HUES6 (cell line): ENCODE data around the gene KLHL17.
"Not testable (repeated sequence)": the region's sequence is repeated elsewhere in the genome, so short reads cannot be mapped to it uniquely, and the experiment has no call there.

ENCODE experiments used
- H3K27ac ChIP-seq: 2 replicates; pipeline ENCODE4 v1.7.0; 2013; ENCODE audit warnings: low read depth, mild to moderate bottlenecking, low read length, inconsistent platforms
- H3K27me3 ChIP-seq: 2 replicates; pipeline ENCODE4 v1.6.1; 2013; ENCODE audit warnings: low read length; ENCODE audit not compliant: control insufficient read depth, insufficient read depth
- H3K36me3 ChIP-seq: 2 replicates; pipeline ENCODE4 v1.6.1; 2013; ENCODE audit warnings: low read length; ENCODE audit not compliant: control insufficient read depth, insufficient read depth
- H3K4me1 ChIP-seq: 2 replicates; pipeline ENCODE4 v1.6.1; 2013; ENCODE audit warnings: low read length; ENCODE audit not compliant: control insufficient read depth, insufficient read depth
- H3K4me3 ChIP-seq: 2 replicates; pipeline ENCODE4 v1.5.1; 2013; ENCODE audit warnings: low read depth, low read length
- H3K9ac ChIP-seq: one replicate; pipeline ENCODE4 v1.6.1; 2013; ENCODE audit warnings: mild to moderate bottlenecking, low read length
- H3K9me3 ChIP-seq: 2 replicates; pipeline ENCODE4 v1.6.1; 2013; ENCODE audit warnings: low read depth, low read length; ENCODE audit not compliant: control insufficient read depth, insufficient read depth

Gene KLHL17

DNA sequence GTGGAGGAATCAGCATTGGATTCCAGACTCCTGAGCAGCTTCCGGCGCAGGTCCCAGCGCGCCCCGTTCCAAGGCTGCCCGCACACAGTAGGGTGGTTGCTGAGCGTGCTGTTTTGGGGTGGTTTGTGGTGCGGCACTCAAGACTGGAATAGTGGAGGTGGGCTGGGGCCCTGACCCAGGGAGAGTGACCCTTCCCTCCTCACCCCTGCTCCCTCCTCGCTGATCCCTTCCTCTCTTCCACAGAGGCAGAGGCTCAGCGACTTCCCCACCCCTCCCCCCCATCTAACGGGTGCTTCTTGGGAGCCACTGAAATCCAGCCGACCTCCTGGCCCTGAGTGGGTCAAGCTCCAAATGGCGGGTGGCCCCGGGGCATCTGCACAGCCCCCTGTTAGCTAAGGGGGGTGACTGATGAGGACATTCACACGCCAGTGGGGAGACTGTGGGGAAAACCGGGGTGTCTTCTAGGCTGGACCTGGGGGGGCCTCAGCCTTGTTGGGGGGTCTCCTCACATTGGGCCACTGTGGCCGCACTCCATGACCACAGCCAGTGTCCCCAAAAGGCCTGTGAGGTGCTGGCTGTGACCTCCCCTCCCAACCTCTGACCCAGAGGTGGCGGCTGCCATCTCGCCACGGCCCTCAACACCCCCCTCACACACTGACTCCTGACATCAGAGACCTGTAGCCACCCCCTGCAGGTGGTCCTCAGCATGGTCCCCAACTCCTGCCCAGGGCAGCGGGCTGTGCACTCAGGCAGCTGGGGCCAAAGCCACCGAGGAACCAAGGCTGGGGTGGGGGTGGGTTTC lies 43.4 kb downstream of the KLHL17 start:
- Histone ChIP-seq H3K9ac (no peak overlapping the region), H3K4me3 (no peak overlapping the region), H3K27ac (no peak overlapping the region), H3K4me1 (peaks cover 35% of the 10 kb centered on the region), H3K36me3 (no peaks in the 10 kb centered on the region), H3K9me3 (no peaks in the 10 kb centered on the region), H3K27me3 (peaks cover 52% of the 10 kb centered on the region)

DNA sequence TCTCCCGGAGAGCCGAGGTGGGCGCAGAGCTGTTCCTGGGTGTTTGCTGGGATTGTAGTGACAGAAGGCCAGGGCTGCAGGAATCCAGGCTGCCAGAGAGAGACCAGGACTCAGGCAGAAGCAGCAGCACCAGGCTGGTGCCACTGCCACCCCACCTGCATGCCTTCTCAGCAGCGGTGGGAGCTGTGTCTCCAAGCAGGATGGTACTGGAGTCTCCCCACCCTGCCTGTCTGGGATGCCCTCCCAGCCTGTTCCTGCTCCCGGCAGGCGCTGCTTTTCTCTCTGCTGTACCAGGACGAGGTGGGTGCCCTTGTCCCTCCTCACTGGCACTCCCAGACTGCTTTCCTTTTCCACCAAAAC lies 44.0 kb downstream of the KLHL17 start:
- Histone ChIP-seq H3K27ac (no peak overlapping the region), H3K4me1 (peaks cover 35% of the 10 kb centered on the region), H3K9ac (no peak overlapping the region), H3K4me3 (no peak overlapping the region), H3K27me3 (peaks cover 50% of the 10 kb centered on the region), H3K9me3 (no peaks in the 10 kb centered on the region), H3K36me3 (no peaks in the 10 kb centered on the region)

DNA sequence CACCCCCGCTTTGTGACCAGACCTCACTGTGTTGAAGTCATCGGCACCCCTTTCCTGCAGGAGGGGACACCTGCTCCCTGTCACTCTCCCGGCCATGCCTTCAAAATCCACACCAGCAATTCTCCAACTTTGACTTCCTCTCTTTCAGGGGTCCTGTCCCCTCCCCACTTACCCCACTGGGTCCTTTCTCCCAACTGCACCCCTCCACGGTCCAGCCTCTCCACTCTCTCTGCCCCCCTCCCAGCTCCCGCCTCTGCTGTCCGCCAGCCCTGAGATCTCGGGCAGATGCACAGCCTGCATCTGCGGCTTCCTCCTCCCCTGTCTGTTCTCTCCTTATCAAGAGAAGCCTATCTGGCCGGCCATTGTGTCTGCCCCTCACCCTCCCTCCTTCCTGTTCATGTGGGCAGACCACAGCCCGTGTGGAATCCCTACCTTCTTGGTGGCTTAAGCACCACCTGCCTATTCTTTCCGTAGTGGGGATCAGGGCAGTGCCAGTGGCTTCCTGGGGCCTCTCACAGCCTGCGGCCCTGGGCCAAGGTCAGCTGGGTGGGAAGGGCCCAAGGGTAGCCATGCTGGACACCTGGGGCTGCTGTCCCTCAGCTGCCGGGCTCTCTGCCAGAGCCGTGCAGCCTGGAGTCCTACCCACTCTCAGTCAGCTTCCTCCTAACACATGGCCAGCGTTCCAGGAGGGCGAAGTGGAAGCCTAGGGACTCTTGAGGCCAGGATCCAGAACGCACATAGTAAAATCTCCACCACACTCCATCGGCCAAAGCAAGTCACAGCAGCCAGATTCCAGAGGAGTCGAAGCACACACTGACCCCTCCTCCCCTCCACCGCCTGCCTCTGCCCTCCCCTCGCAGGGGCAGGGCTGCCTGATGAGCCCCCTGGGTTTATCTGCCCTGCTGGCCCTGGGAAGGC lies 44.7 kb downstream of the KLHL17 start:
- Histone ChIP-seq H3K4me1 (peaks cover 35% of the 10 kb centered on the region), H3K4me3 (no peak overlapping the region), H3K9ac (no peak overlapping the region), H3K36me3 (no peaks in the 10 kb centered on the region), H3K27ac (no peak overlapping the region), H3K9me3 (no peaks in the 10 kb centered on the region), H3K27me3 (peaks cover 43% of the 10 kb centered on the region)

DNA sequence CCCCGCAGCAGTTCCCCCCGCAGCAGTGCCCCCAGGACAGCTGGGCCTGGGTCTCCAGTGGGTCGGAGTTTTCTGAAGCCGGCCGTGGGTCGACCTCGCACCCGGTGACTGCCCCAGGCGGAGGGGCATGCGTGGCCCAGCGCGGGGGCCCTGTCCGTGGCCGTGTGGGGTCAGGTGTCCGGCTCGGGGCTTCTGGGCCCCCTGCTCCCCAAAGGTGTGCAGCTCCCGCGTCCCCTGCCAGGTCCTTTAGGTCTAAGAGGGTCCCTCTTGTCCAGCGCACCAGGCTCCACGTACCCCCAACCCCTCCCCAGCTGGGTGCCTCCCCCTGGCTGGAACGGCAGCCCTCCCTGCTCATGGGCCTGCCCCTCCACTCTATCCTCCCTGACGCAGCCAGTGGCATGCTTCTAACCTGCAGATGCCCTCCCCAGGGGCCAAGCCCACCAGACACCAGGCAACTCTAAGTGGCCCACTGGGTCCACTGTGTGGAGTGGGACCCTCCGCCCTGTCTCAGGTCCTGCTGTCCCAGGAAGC lies 45.5 kb downstream of the KLHL17 start:
- Histone ChIP-seq H3K27ac (no peak overlapping the region), H3K4me1 (peaks cover 35% of the 10 kb centered on the region), H3K9ac (no peak overlapping the region), H3K27me3 (peaks cover 35% of the 10 kb centered on the region), H3K4me3 (no peak overlapping the region), H3K36me3 (no peaks in the 10 kb centered on the region), H3K9me3 (no peaks in the 10 kb centered on the region)

DNA sequence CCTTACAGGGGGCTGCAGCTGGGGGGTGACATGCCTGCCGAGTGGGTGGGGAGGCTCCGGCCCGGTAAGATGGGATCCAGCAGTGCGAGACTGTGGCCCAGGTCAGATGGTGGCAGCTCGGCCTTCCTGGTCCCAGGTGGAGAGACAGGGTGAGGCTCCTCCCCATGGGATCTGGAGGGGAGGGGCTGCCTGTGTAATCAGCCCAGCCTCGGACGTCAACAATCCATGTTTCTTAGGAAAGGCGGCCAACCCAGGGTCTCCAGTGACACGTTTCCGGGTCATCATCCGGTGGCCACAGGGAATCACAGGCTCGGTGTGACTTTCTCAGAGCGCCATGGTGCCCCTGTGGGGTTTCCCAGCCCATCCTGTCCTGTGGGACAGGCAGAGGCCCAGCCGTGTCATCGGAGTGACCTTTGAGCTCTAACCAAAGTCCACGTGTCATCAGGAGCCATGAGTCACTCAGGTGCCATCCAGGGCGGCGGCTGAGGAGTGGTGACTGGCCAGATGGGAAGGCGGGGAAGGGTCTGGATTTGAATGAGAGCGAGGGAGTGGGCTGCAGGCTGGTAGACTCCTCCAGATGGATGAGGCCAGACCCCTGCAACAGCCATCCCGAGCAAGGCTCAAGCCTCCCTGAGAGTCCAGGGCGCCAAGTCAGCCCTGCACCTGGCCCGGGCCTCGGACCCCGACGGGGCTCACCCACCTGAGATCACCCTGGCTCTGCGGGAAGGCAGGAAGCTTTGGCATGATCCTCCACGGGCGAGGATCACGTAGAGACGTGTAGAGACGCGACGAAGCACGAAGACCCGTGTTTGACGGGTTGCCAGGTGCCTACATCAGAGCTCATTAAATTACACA lies 46.1 kb downstream of the KLHL17 start:
- Histone ChIP-seq H3K9me3 (no peaks in the 10 kb centered on the region), H3K27me3 (peaks cover 28% of the 10 kb centered on the region), H3K9ac (peak overlapping the region; percentile 48), H3K4me1 (peaks cover 35% of the 10 kb centered on the region), H3K4me3 (no peak overlapping the region), H3K27ac (no peak overlapping the region), H3K36me3 (no peaks in the 10 kb centered on the region)

DNA sequence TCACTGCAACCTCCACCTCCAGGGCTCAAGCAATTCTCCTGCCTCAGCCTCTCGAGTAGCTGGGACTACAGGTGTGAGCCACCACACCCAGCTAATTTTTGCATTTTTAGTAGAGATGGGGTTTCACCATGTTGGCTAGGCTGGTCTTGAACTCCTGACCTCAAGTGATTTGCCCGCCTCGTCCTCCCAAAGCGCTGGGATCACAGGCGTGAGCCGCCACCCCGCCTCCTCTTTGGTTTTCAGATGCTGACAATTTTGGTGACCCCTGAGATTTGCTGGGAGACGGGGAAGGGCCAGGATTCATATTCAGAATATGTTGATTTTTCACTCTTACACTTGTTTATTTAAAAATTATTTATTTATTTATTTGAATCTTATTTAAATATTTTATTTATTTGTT lies 49.7 kb downstream of the KLHL17 start:
- H3K9me3 ChIP-seq, H3K27ac ChIP-seq, H3K27me3 ChIP-seq, H3K9ac ChIP-seq, H3K4me3 ChIP-seq, H3K36me3 ChIP-seq: not testable (repeated sequence)
- peaks cover 35% of the 10 kb centered on the region for H3K4me1 ChIP-seq

DNA sequence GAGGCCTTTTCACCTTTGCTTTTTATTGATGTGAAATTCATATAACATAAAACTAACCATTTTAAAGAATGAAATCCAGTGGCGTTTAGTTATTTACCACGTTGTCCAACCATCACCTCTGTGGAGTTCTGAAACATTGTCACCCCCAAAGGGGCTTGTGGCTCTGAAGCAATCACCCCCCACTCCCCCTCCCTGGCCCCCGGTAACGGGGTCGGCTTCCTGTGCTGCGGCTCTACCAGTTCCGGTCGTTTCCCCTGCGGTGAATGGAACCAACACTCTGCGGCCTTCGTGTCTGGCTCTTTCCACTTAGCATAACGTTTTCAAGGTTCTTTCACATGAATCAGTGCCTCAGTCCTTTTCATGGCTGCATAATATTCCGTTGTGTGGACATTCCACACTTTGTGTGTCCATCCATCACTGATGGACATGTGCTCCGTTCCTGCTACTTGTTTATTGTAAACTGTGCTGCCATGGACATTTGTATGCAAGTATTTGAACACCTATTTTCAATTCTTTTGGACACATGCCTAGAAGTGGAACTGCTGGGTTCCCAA lies 51.1 kb downstream of the KLHL17 start:
- no peak overlapping the region for H3K27ac ChIP-seq
- H3K9ac ChIP-seq = no peak overlapping the region
- no peak overlapping the region for H3K4me3 ChIP-seq
- no peaks in the 10 kb centered on the region for H3K9me3 ChIP-seq
- H3K4me1 ChIP-seq = peaks cover 22% of the 10 kb centered on the region
- H3K27me3 ChIP-seq = 0 out of 2 replicates have a peak, but pooled peaks cover 3% of the 10 kb centered on the region
- no peaks in the 10 kb centered on the region for H3K36me3 ChIP-seq

DNA sequence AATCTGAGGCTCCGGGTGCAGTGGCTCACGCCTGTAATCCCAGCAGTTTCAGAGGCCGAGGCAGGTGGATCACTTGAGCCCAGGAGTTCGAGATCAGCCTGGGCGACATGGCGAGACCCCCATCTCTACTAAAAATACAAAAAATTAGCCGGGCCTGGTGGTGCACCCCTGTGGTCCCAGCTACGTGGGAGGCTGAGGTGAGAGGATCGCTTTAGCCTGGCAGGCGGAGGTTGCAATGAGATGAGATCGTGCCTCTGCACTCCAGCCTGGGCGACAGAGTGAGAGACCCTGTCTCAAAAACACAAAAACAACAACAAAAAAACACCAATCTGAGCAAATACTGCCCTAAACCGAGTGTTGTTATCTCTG lies 52.3 kb downstream of the KLHL17 start:
- H3K4me3 ChIP-seq = peak overlapping the region; percentile 81
- H3K9ac ChIP-seq = peak overlapping the region; percentile 57
- peak overlapping the region; percentile 56; the same call in 1 of the 2 replicates for H3K27ac ChIP-seq
- not testable (repeated sequence) for H3K9me3 ChIP-seq, H3K27me3 ChIP-seq, H3K36me3 ChIP-seq
- peaks cover 20% of the 10 kb centered on the region for H3K4me1 ChIP-seq

DNA sequence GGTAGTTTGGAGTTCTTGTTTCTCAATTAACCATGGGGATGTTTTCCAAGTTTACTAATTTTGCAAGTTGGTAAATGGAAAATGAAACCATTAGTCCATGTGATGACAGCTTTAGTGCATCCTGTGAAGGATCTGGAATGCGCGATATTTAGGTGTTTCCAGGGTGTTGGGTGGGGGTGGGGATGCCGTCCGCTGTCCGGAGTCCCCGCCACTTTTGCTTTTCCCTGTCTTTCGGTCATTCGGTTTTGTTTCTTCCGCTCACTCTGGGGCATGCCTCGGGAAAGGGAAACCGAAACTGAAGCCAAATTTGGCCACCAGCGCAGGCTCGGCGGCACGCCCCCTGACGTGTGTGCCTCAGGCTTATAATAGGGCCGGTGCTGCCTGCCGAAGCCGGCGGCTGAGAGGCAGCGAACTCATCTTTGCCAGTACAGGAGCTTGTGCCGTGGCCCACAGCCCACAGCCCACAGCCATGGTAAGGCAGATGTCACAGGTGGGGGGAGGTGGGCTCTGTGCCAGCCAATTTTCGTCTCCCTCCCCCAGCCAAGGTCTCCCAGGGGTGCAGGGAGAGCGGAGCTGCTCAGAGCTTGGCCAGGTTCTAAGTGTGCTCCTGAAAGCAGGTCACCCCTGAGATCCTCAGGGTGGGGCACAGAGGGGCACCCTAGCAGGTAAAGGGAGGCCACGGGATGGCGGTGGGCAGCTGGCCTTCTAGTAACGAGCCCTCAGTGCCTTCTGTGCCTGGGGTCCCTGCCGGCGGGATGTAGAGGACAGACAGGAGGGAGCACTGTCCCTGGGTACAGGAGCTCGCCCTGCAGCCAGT lies 52.9 kb downstream of the KLHL17 start, which contains the start of gene ISG15:
Gene ISG15, plus strand, starts transcription at position 393 of the 817 bp plus-strand sequence. Its CDS starts 77 bp downstream, at position 470.
- H3K9ac ChIP-seq = peak within 1 kb of the TSS; percentile 80
- H3K4me3 ChIP-seq = peak within 1 kb of the TSS; percentile 81
- no peaks in the 10 kb centered on the region for H3K9me3 ChIP-seq
- H3K27me3 ChIP-seq = 0 out of 2 replicates have a peak, but pooled peaks cover 3% of the 10 kb centered on the region
- peak within 1 kb of the TSS; percentile 56; the same call in 1 of the 2 replicates for H3K27ac ChIP-seq
- peaks cover 20% of the 10 kb centered on the region for H3K4me1 ChIP-seq
- H3K36me3 ChIP-seq = no peaks in the 10 kb centered on the region
